Measurements from ENCODE around the gene C3orf38. TPM values are rescaled to one million over a fixed set of nuclear protein-coding genes. Genes with fewer than 3 reads are reported as not detected.

Gene C3orf38
- total and polyA plus RNA-seq, 12 donors: 4.3 to 32.2 (median 19.9) TPM

DNA sequence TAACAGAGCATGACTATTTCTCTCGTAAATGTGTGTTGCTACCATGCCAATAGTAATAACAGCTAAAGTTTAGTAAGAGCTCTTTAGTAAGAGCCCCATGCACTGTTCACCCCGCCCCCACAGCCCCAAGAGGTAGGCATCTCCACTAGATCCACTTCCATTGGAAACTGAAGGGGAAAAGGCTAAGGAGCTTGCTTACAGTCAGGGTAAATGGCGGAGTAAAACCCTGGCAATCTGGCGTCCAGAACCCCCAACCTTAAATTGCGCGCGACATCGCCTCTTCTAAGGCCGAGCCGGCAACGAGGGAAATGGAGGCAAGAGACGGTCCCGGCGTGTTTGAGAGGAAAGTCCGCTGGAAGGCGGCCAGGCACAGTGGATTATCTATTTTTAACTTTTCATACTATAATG lies 654 bp upstream of the C3orf38 start:
- intact Hi-C loops (cut with DNase I): no loop called here
- DNase-seq: no peak
- H3K27me3 ChIP-seq: no peaks in the 10 kb centered on the region
- no peak for TF ChIP-seq CTCF (IDR thresholded peaks at IDR 0.05)
- TF ChIP-seq POLR2A (IDR thresholded peaks at IDR 0.05): no peak
- H3K27ac ChIP-seq: peak overlapping the region in 3 of 5 donors; percentile 81 to 97 (median 96)
- 0 to 1% (median 0%) methylated on average over 15 to 16 of the region's 16 CpGs for WGBS, 4 donors
- no peaks in the 10 kb centered on the region for H3K9me3 ChIP-seq (replicated peaks in 1 of 3)
- H3K4me1 ChIP-seq (replicated peaks in 1 of 2): peaks cover 15 to 34% of the 10 kb centered on the region in 2 donors
- peaks cover 0 to 11% of the 10 kb centered on the region in 2 donors for H3K36me3 ChIP-seq (replicated peaks in 1 of 2)
- peak overlapping the region in 3 of 4 donors; percentile 45 to 98 (median 73) for H3K4me3 ChIP-seq

DNA sequence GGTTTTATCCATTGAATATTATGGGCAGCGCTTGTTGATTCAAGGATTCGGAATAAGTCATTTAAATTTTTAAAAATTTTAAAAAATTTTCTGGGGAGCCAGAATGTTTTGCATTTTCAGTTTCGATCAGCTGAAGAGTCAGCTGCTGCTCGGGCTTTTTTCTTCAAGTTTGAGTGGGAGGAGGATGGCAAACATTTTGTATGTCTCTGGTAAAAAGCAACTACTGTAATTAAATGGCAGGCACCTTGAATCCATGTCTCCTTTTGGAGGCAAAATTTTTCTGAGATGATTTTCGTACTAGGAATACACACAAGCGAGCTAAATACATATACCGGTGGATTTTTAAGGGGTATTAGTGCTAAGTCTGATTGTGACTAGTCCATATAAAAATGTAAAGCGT lies 612 bp downstream of the C3orf38 start:
- intact Hi-C loops (cut with DNase I): no loop called here

GRCh38 chr3:88150806-88151205 lies 1.0 kb downstream of the C3orf38 start:
- peaks cover 15 to 34% of the 10 kb centered on the region in 2 donors for H3K4me1 ChIP-seq (replicated peaks in 1 of 2)
- peak overlapping the region in 2 of 4 donors; percentile 73 to 98 for H3K4me3 ChIP-seq
- H3K27me3 ChIP-seq: no peaks in the 10 kb centered on the region
- peaks cover 0 to 25% of the 10 kb centered on the region in 2 donors for H3K36me3 ChIP-seq (replicated peaks in 1 of 2)
- intact Hi-C loops (cut with DNase I): no loop called here
- 0 to 2% (median 0%) methylated on average over 6 of the region's 6 CpGs for WGBS, 4 donors
- no peaks in the 10 kb centered on the region for H3K9me3 ChIP-seq (replicated peaks in 1 of 3)
- peak overlapping the region in 3 of 5 donors; percentile 92 to 96 (median 96) for H3K27ac ChIP-seq
- no peak for DNase-seq
- no peak for TF ChIP-seq CTCF (IDR thresholded peaks at IDR 0.05)
- no peak for TF ChIP-seq POLR2A (IDR thresholded peaks at IDR 0.05)

More for the DNA sequence above, 612 bp downstream of the C3orf38 start:
- WGBS, 4 donors: 0 to 1% (median 1%) methylated on average over 8 of the region's 8 CpGs
- Histone ChIP-seq H3K27me3 (no peaks in the 10 kb centered on the region), H3K9me3 (replicated peaks in 1 of 3) (no peaks in the 10 kb centered on the region), H3K36me3 (replicated peaks in 1 of 2) (peaks cover 0 to 22% of the 10 kb centered on the region in 2 donors), H3K4me1 (replicated peaks in 1 of 2) (peaks cover 15 to 34% of the 10 kb centered on the region in 2 donors), H3K4me3 (peak overlapping the region in 3 of 4 donors; percentile 66 to 98 (median 73)), H3K27ac (peak overlapping the region; percentile 81 to 97 (median 96))
- DNase-seq: no peak
- TF ChIP-seq POLR2A (IDR thresholded peaks at IDR 0.05) (no peak), CTCF (IDR thresholded peaks at IDR 0.05) (no peak)

- WGBS, 4 donors: 45 to 48% (median 47%) methylated on average over 4 of the region's 4 CpGs
These were observed 1.6 kb downstream of the C3orf38 start for GRCh38 chr3:88151358-88151757.

DNA sequence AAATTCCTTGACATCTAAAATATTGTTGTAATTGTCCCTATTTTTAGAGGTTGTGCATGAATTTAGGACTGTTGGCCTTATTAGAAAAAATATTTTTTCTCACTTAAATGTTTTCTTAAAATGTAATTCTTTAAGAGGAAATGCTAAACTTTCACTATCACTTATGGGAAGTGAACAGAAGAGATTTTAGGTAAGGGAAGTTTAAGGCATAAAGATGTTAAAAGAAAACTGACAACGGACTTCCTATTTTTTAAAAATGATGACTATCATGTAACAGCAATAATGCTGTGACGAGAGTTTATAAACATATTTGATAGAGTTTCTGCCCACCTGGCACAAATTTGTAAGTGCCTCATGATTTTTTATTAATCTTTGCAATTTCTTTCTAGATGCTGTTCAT lies 3.1 kb downstream of the C3orf38 start:
- 70 to 81% (median 75%) methylated on average over 2 of the region's 2 CpGs for WGBS, 4 donors
- Histone ChIP-seq H3K36me3 (replicated peaks in 1 of 2) (peaks cover 0 to 44% of the 10 kb centered on the region in 2 donors), H3K27me3 (no peaks in the 10 kb centered on the region), H3K4me3 (no peak overlapping the region), H3K4me1 (replicated peaks in 1 of 2) (peaks cover 15 to 40% of the 10 kb centered on the region in 2 donors), H3K9me3 (replicated peaks in 1 of 3) (no peaks in the 10 kb centered on the region), H3K27ac (no peak overlapping the region)
- TF ChIP-seq POLR2A (IDR thresholded peaks at IDR 0.05): no peak
- no peak for TF ChIP-seq CTCF (IDR thresholded peaks at IDR 0.05)
- DNase-seq: no peak
- intact Hi-C loops (cut with DNase I): no loop called here

More at GRCh38 chr3:88151358-88151757, 1.6 kb downstream of the C3orf38 start:
- Histone ChIP-seq H3K27ac (no peak overlapping the region), H3K36me3 (replicated peaks in 1 of 2) (peaks cover 0 to 31% of the 10 kb centered on the region in 2 donors), H3K4me1 (replicated peaks in 1 of 2) (peaks cover 15 to 34% of the 10 kb centered on the region in 2 donors), H3K4me3 (peak overlapping the region in 1 of 4 donors; percentile 73), H3K9me3 (replicated peaks in 1 of 3) (no peaks in the 10 kb centered on the region), H3K27me3 (no peaks in the 10 kb centered on the region)
- DNase-seq: no peak
- intact Hi-C loops (cut with DNase I): no loop called here
- no peak for TF ChIP-seq POLR2A (IDR thresholded peaks at IDR 0.05)
